H9 (cell line): ENCODE results near the gene GSS. TPM values are rescaled to one million over a fixed set of nuclear protein-coding genes. Genes with fewer than 3 reads are reported as not detected.

Experiments
- DNase-seq: peaks from one replicate; pipeline ENCODE4 v3.0.0-alpha.2; 2017
- H2AFZ ChIP-seq: one replicate; pipeline ENCODE4 v1.6.1; 2013; ENCODE audit warnings: mild to moderate bottlenecking, low read length, control low read depth, moderate library complexity
- H2AK5ac ChIP-seq: 2 replicates; pipeline ENCODE4 v1.6.1; 2013; ENCODE audit warnings: low read length, control low read depth, mixed read lengths; ENCODE audit not compliant: insufficient read length
- H2BK120ac ChIP-seq: one replicate; pipeline ENCODE4 v1.6.1; 2013; ENCODE audit warnings: low read depth, mild to moderate bottlenecking, low read length, control low read depth, inconsistent platforms; ENCODE audit not compliant: poor library complexity, severe bottlenecking
- H2BK12ac ChIP-seq: 2 replicates; pipeline ENCODE4 v1.6.1; 2013; ENCODE audit warnings: low read length, control low read depth, mixed read lengths, low read depth; ENCODE audit not compliant: insufficient read length
- H2BK15ac ChIP-seq: 2 replicates; pipeline ENCODE4 v1.6.1; 2013; ENCODE audit warnings: low read depth, low read length, control low read depth
- H2BK20ac ChIP-seq: one replicate; pipeline ENCODE4 v1.6.1; 2013; ENCODE audit warnings: low read depth, mild to moderate bottlenecking, low read length, control low read depth, inconsistent platforms; ENCODE audit not compliant: poor library complexity, severe bottlenecking
- H2BK5ac ChIP-seq: 2 replicates; pipeline ENCODE4 v1.6.1; 2013; ENCODE audit warnings: low read length, control low read depth, mixed read lengths; ENCODE audit not compliant: insufficient read length
- H3K14ac ChIP-seq: 2 replicates; pipeline ENCODE4 v1.6.1; 2013; ENCODE audit warnings: low read length, control low read depth; ENCODE audit not compliant: insufficient read depth
- H3K18ac ChIP-seq: 2 replicates; pipeline ENCODE4 v1.6.1; 2013; ENCODE audit warnings: low read depth, mild to moderate bottlenecking, mixed read lengths, low read length, control low read depth; ENCODE audit not compliant: insufficient read length
- H3K23ac ChIP-seq: 2 replicates; pipeline ENCODE4 v1.6.1; 2013; ENCODE audit warnings: low read length, control low read depth, mixed read lengths, low read depth; ENCODE audit not compliant: insufficient read length
- H3K23me2 ChIP-seq: 2 replicates; pipeline ENCODE4 v1.6.1; 2013; ENCODE audit warnings: low read depth, mild to moderate bottlenecking, mixed read lengths, low read length, control low read depth; ENCODE audit not compliant: insufficient read length, poor library complexity, severe bottlenecking
- H3K27ac ChIP-seq: 2 replicates; pipeline ENCODE4 v1.5.1; 2013; ENCODE audit warnings: low read length, control low read depth, mixed read lengths, low read depth; ENCODE audit not compliant: insufficient read length
- H3K27me3 ChIP-seq: 2 replicates; pipeline ENCODE4 v1.6.1; 2013; ENCODE audit warnings: low read length, control low read depth, inconsistent platforms; ENCODE audit not compliant: insufficient read depth
- H3K4ac ChIP-seq: 2 replicates; pipeline ENCODE4 v1.6.1; 2013; ENCODE audit warnings: low read depth, mild to moderate bottlenecking, control low read depth, inconsistent platforms, low read length, moderate library complexity
- H3K4me1 ChIP-seq: 2 replicates; pipeline ENCODE4 v1.6.1; 2013; ENCODE audit warnings: low read length, control low read depth, inconsistent platforms; ENCODE audit not compliant: insufficient read depth
- H3K4me2 ChIP-seq: 2 replicates; pipeline ENCODE4 v1.6.1; 2013; ENCODE audit warnings: low read length, control low read depth, mixed read lengths; ENCODE audit not compliant: insufficient read length, insufficient read depth
- H3K56ac ChIP-seq: 2 replicates; pipeline ENCODE4 v1.6.1; 2013; ENCODE audit warnings: low read depth, mild to moderate bottlenecking, mixed read lengths, low read length, control low read depth; ENCODE audit not compliant: insufficient read length
- H3K79me1 ChIP-seq: 2 replicates; pipeline ENCODE4 v1.6.1; 2013; ENCODE audit warnings: low read depth, mild to moderate bottlenecking, moderate library complexity, low read length, control low read depth, inconsistent platforms; ENCODE audit not compliant: insufficient read depth, poor library complexity, severe bottlenecking
- H3K79me2 ChIP-seq: 2 replicates; pipeline ENCODE4 v1.6.1; 2013; ENCODE audit warnings: low read length, control low read depth, inconsistent platforms; ENCODE audit not compliant: insufficient read depth
- H3K9ac ChIP-seq: 2 replicates; pipeline ENCODE4 v1.6.1; 2013; ENCODE audit warnings: low read length, control low read depth, mixed read lengths; ENCODE audit not compliant: insufficient read length; ENCODE audit errors: extremely low read depth
- H3K9me3 ChIP-seq: one replicate; pipeline ENCODE4 v1.6.1; 2013; ENCODE audit warnings: low read depth, low read length, inconsistent platforms; ENCODE audit not compliant: control insufficient read depth
- H3T11ph ChIP-seq: one replicate; pipeline ENCODE4 v1.6.1; 2013; ENCODE audit warnings: mild to moderate bottlenecking, low read length, control low read depth, inconsistent platforms
- H4K20me1 ChIP-seq: one replicate; pipeline ENCODE4 v1.6.1; 2013; ENCODE audit not compliant: control insufficient read depth, insufficient read length, insufficient read depth
- H4K5ac ChIP-seq: 2 replicates; pipeline ENCODE4 v1.6.1; 2013; ENCODE audit warnings: low read depth, mild to moderate bottlenecking, mixed read lengths, low read length, control low read depth; ENCODE audit not compliant: insufficient read length
- H4K8ac ChIP-seq: replicated peaks from 2 replicates; pipeline ENCODE4 v1.6.1; 2013; ENCODE audit warnings: low read length, control low read depth, mixed read lengths, low read depth; ENCODE audit not compliant: insufficient read length
- H4K91ac ChIP-seq: 2 replicates; pipeline ENCODE4 v1.6.1; 2013; ENCODE audit warnings: low read depth, mild to moderate bottlenecking, moderate library complexity, mixed read lengths, low read length, control low read depth; ENCODE audit not compliant: insufficient read length
- H3K27ac Mint-ChIP-seq, 3 experiments: 2 replicates in 2 of 3; 3 replicates in 1 of 3; pipeline ENCODE4 v1.8.0; 2020 to 2021; ENCODE audit warnings: mixed read lengths in 3 of 3, mild to moderate bottlenecking in 1 of 3, moderate library complexity in 1 of 3
- H3K27me3 Mint-ChIP-seq: 2 replicates; pipeline ENCODE4 v1.8.0; 2021; ENCODE audit warnings: low read depth, mild to moderate bottlenecking, moderate library complexity, mixed read lengths
- H3K36me3 Mint-ChIP-seq, 3 experiments: 2 replicates in 2 of 3; 3 replicates in 1 of 3; pipeline ENCODE4 v1.8.0; 2020 to 2021; ENCODE audit warnings: low read depth in 3 of 3, mixed read lengths in 3 of 3; ENCODE audit not compliant: insufficient read depth in 1 of 3
- H3K4me1 Mint-ChIP-seq, 2 experiments: 2 replicates each; pipeline ENCODE4 v1.8.0; 2020; ENCODE audit warnings: mixed read lengths in 2 of 2
- H3K4me3 Mint-ChIP-seq, 2 experiments: 2 replicates in 1 of 2; 3 replicates in 1 of 2; pipeline ENCODE4 v1.8.0; 2020 to 2021; ENCODE audit warnings: mild to moderate bottlenecking in 2 of 2, mixed read lengths in 2 of 2, moderate library complexity in 1 of 2
- H3K9me3 Mint-ChIP-seq, 2 experiments: 2 replicates in 1 of 2; 3 replicates in 1 of 2; pipeline ENCODE4 v1.8.0; 2020; ENCODE audit warnings: mild to moderate bottlenecking in 2 of 2, mixed read lengths in 2 of 2, moderate library complexity in 1 of 2
- WGBS: extraction: QIAGEN DNeasy Blood & Tissue Kit; methylation state at CpG from one replicate; pipeline ENCODE4 v1.1.7; 2013; ENCODE audit warnings: missing lambda C conversion rate, low lambda C conversion rate, mixed read lengths; ENCODE audit not compliant: insufficient read length; ENCODE audit errors: extremely low coverage; 5-methylcytosine and 5-hydroxymethylcytosine counted together
- total RNA-seq: library from RNA; stranded (reverse); gene quantifications from 2 replicates; pipeline ENCODE4 v1.2.1, GENCODE V29; 2021
- TF ChIP-seq, protein P1 (sequence below): fragments of 200-600 bp; sonication (generic); conservative IDR thresholded peaks from 3 replicates; pipeline ENCODE4 v1.8.0; 2021; ENCODE audit warnings: antibody characterized with exemption, mild to moderate bottlenecking

The GSS gene
- total RNA-seq, 1 experiment from 2014 or later: 48.5 TPM

DNA sequence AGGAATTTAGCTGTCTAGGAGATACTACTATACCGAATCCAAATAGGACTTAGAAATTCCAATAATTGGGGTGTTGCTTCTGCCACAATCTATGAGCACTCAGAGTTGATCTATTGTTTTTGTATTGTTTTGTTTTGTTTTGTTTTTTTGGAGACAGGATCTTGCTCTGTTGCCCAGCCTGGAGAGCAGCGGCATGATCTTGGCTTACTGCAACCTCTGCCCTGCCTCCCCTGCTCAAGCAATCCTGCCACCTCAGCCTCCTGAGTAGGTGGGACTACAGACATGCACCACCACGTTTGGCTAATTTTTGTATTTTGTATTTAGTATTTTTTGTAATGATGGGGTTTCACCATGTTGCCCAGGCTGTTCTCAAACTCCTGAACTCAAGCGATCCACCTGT, 71.8 kb downstream of the GSS start:
- H3K9me3 ChIP-seq: no peaks in the 10 kb centered on the region
- TF ChIP-seq, protein P1, sequence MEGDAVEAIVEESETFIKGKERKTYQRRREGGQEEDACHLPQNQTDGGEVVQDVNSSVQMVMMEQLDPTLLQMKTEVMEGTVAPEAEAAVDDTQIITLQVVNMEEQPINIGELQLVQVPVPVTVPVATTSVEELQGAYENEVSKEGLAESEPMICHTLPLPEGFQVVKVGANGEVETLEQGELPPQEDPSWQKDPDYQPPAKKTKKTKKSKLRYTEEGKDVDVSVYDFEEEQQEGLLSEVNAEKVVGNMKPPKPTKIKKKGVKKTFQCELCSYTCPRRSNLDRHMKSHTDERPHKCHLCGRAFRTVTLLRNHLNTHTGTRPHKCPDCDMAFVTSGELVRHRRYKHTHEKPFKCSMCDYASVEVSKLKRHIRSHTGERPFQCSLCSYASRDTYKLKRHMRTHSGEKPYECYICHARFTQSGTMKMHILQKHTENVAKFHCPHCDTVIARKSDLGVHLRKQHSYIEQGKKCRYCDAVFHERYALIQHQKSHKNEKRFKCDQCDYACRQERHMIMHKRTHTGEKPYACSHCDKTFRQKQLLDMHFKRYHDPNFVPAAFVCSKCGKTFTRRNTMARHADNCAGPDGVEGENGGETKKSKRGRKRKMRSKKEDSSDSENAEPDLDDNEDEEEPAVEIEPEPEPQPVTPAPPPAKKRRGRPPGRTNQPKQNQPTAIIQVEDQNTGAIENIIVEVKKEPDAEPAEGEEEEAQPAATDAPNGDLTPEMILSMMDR: no peak

More for the DNA sequence above, 71.8 kb downstream of the GSS start:
- no peaks in the 10 kb centered on the region for H3K79me1 ChIP-seq
- H3K23ac ChIP-seq: no peak overlapping the region
- no peaks in the 10 kb centered on the region for H3K27me3 ChIP-seq
- Mint-ChIP-seq H3K36me3 (peaks cover 0 to 3% (median 3%) of the 10 kb centered on the region in 3 experiments; a peak in 3 of 7 replicates), H3K27ac (no peak overlapping the region), H3K4me3 (no peak overlapping the region), H3K4me1 (no peaks in the 10 kb centered on the region; a peak in 1 of 4 replicates), H3K27me3 (no peaks in the 10 kb centered on the region), H3K9me3 (no peaks in the 10 kb centered on the region)
- H3K9ac ChIP-seq: no peak overlapping the region
- no peak overlapping the region for H2BK5ac ChIP-seq
- no peak overlapping the region for H2BK12ac ChIP-seq
- no peak overlapping the region for H2BK120ac ChIP-seq
- no peak for DNase-seq
- H3T11ph ChIP-seq: no peak overlapping the region
- no peak overlapping the region for H4K8ac ChIP-seq
- no peaks in the 10 kb centered on the region for H4K20me1 ChIP-seq
- no peak overlapping the region for H3K4me2 ChIP-seq
- no peaks in the 10 kb centered on the region for H3K4me1 ChIP-seq
- no peaks in the 10 kb centered on the region for H3K79me2 ChIP-seq
- H3K56ac ChIP-seq: no peak overlapping the region
- no peak overlapping the region for H2AK5ac ChIP-seq
- no CpG with 5 or more reads among the region's 4 CpGs for WGBS
- H2BK20ac ChIP-seq: no peak overlapping the region
- no peaks in the 10 kb centered on the region for H3K23me2 ChIP-seq
- no peak overlapping the region for H3K4ac ChIP-seq
- no peak overlapping the region for H2AFZ ChIP-seq
- H4K5ac ChIP-seq: no peak overlapping the region
- H2BK15ac ChIP-seq: no peak overlapping the region
- no peak overlapping the region for H4K91ac ChIP-seq
- H3K18ac ChIP-seq: no peak overlapping the region
- no peak overlapping the region for H3K14ac ChIP-seq
- H3K27ac ChIP-seq: no peak overlapping the region
